ENCODE measurements around the gene RGS9BP. TPM values are rescaled to one million over a fixed set of nuclear protein-coding genes. Genes with fewer than 3 reads are reported as not detected.

RGS9BP gene
- total and polyA plus RNA-seq, 10 of the 15 experiments (the other 5 are each of a cell fraction or from before 2014, with no cell fraction given), result 0.01 to 0.10 (median 0.05) TPM; not detected in 6

DNA sequence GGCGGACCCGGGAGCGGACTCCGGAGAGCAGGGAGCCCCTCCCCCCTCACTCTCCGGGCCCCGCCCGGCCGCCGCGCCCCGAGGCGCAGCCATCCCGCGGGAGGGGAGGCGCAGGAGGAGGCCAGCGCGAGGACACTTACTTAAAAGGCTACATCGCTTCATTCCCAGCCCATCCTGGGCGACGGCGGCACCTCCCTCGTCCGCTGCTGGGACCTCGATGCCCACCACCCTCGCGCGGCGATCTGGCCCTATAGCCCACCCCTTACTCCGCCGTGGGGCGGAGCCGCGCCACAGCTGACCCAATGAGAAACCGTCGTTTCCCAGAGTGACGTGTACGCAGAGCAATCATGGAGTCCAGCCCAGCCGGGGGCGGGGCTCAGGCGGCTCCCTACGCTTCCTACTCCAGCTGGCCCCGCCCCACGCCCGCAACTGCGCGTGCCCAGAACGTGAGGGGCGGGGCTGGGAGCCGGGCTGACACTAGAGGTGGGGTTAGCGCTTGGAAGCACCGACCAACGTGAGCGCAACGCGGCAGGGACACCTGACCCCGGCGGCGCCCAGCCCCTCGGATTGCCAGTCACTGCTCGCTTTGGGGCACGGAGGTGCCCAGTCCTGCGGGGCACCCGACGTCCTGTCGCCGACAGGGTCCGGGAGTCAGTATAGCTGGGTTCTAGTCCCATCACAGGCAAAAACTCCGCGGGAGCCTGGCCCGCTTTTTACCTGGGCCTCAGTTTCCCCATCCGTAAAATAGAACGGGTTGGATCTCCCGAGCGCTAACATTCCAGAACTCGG lies 523 bp upstream of the RGS9BP start, which contains the start of gene ANKRD27 (continued):
- TF ChIP-seq MYC (IDR thresholded peaks at IDR 0.05; ENCODE audit: insufficient read depth, insufficient read length, insufficient replicate concordance, low read length, severe bottlenecking) (no peak), MYB (IDR thresholded peaks at IDR 0.05; ENCODE audit: borderline replicate concordance, low read depth, low read length) (no peak), BMI1 (IDR thresholded peaks at IDR 0.05; ENCODE audit: borderline replicate concordance) (no peak), ASH2L (IDR thresholded peaks at IDR 0.05; ENCODE audit: borderline replicate concordance, low read depth) (no peak), SREBF1 (IDR thresholded peaks at IDR 0.05; ENCODE audit: low read length) (no peak), CHD1 (IDR thresholded peaks at IDR 0.05; ENCODE audit: low read depth, low read length) (no peak), EGR1 (IDR thresholded peaks at IDR 0.05; ENCODE audit: borderline replicate concordance in 1 of 2, low read depth in 2 of 2, low read length in 2 of 2) (peak in 1 of 2 experiments; percentile 39; a peak in 1 of 3 replicates), ATF7 (IDR thresholded peaks at IDR 0.05; ENCODE audit: low read depth) (no peak), KAT2A (conservative IDR thresholded peaks at IDR 0.05; ENCODE audit: control insufficient read depth, low read depth, low read length) (no peak), STAT1 (conservative IDR thresholded peaks at IDR 0.05) (no peak), ZBTB4 (CRISPR knock-in tag; IDR thresholded peaks at IDR 0.05) (no peak), RBBP5 (conservative IDR thresholded peaks at IDR 0.05) (no peak), SPI1 (IDR thresholded peaks at IDR 0.05; ENCODE audit: borderline replicate concordance, insufficient read depth, low read depth, low read length) (no peak), CHD4 (IDR thresholded peaks at IDR 0.05) (no peak), TCF3 (IDR thresholded peaks at IDR 0.05; ENCODE audit: borderline replicate concordance, insufficient read depth, low read depth, low read length) (no peak), STAT3 (IDR thresholded peaks at IDR 0.05; ENCODE audit: low read depth, low read length) (no peak), SIX5 (IDR thresholded peaks at IDR 0.05; ENCODE audit: low read depth, low read length, severe bottlenecking) (no peak), HSF1 (IDR thresholded peaks at IDR 0.05; ENCODE audit: low read depth, low read length) (no peak), TAF1 (IDR thresholded peaks at IDR 0.05; ENCODE audit: borderline replicate concordance, low read depth, low read length) (peak; percentile 24; the same call in 1 of the 2 replicates), CBX5 (IDR thresholded peaks at IDR 0.05; ENCODE audit: low read depth) (no peak), KDM1A (IDR thresholded peaks at IDR 0.05; ENCODE audit: borderline replicate concordance) (no peak), NR2C2 (IDR thresholded peaks at IDR 0.05; ENCODE audit: borderline replicate concordance, control insufficient read depth, insufficient read length, low read depth) (no peak), BRCA1 (IDR thresholded peaks at IDR 0.05; ENCODE audit: low read depth, low read length) (no peak)
- TF ChIP-seq, protein P1, sequence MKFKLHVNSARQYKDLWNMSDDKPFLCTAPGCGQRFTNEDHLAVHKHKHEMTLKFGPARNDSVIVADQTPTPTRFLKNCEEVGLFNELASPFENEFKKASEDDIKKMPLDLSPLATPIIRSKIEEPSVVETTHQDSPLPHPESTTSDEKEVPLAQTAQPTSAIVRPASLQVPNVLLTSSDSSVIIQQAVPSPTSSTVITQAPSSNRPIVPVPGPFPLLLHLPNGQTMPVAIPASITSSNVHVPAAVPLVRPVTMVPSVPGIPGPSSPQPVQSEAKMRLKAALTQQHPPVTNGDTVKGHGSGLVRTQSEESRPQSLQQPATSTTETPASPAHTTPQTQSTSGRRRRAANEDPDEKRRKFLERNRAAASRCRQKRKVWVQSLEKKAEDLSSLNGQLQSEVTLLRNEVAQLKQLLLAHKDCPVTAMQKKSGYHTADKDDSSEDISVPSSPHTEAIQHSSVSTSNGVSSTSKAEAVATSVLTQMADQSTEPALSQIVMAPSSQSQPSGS (IDR thresholded peaks at IDR 0.05; ENCODE audit: low read length), result no peak
